GM12892 (cell line): ENCODE results near the gene TDG.

Experiments
- POLR2A ChIP-seq: IDR thresholded peaks from 2 replicates; pipeline ENCODE4 v1.6.1; 2011; ENCODE audit warnings: low read depth, low read length, control low read depth
- POLR2AphosphoS5 ChIP-seq: IDR thresholded peaks from 2 replicates; pipeline ENCODE4 v1.6.1; 2011; ENCODE audit warnings: low read depth, low read length, control low read depth
- TAF1 ChIP-seq: IDR thresholded peaks from 2 replicates; pipeline ENCODE4 v1.6.1; 2011; ENCODE audit warnings: low read depth, mild to moderate bottlenecking, control low read depth, low read length, borderline replicate concordance

DNA sequence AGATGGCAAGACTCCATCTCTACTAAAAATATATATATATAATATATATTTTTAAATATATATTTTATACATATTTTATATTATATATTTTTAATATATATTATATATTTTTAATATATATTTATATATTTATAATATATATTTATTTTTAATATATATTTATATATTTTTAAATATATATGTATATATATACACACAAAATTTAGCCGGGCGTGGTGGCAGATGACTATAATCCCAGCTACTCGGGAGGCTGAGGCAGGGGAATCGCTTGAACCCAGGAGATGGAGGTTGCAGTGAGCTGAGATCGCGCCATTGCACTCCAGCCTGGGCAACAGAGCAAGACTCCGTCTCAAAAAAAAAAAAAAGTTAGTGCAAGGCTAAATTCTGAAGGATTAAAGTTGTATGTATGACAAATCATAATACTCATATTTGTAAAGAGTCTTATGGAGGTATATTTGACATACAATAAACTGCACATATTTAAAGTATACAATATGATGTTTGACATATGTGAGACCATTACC is 7.7 kb upstream of the TDG start:
- TF ChIP-seq TAF1 (no peak), POLR2AphosphoS5 (no peak), POLR2A (no peak)
